ENCODE measurements around the gene CRTAC1. TPM values are rescaled to one million over a fixed set of nuclear protein-coding genes. Genes with fewer than 3 reads are reported as not detected.

The CRTAC1 gene
- total and polyA plus RNA-seq, 9 of the 15 experiments (the other 6 are each of a cell fraction or from before 2014, with no cell fraction given), result not detected

DNA sequence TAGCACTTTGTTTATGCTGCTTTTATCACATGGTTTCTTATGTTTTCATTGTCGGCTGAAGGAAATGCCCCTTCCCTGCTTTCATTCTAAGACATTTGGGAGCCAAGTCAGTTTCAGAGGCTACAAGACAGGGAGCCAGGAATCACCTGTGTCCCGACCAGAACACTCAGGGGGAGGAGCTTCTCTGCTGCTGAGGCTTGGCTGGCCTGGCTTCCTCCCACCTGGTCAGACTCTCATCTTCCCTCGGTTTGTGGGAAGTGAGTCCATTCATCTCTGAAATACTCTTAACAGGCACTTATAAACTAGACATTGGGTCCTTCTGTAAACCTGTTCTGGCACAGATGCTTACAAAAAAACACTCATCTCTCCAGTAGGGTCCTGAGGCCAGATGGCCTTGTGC is 200.4 kb downstream of the CRTAC1 start:
- Histone ChIP-seq H4K20me1 (replicated peaks; ENCODE audit: control insufficient read depth, insufficient read depth, low read length) (no peaks in the 10 kb centered on the region), H2AFZ (ENCODE audit: low read depth, low read length) (no peak overlapping the region), H3K9me3 (replicated peaks; ENCODE audit: control insufficient read depth, insufficient read depth, low read depth, low read length) (no peaks in the 10 kb centered on the region), H3K36me3 (ENCODE audit: control insufficient read depth, insufficient read depth, low read length) (no peaks in the 10 kb centered on the region), H3K79me2 (ENCODE audit: control insufficient read depth, insufficient read depth, low read length) (no peaks in the 10 kb centered on the region), H3K4me3 (no peak overlapping the region), H3K9ac (ENCODE audit: insufficient read depth in 1 of 2, low read depth in 2 of 2, low read length in 2 of 2) (no peak overlapping the region), H3K4me1 (replicated peaks in 1 of 2; ENCODE audit: control insufficient read depth in 2 of 2, insufficient read depth in 2 of 2, low read length in 2 of 2) (no peaks in the 10 kb centered on the region; a peak in 1 of 5 replicates), H3K27me3 (ENCODE audit: control insufficient read depth in 2 of 2, insufficient read depth in 2 of 2, low read length in 2 of 2) (peaks cover 0 to 27% of the 10 kb centered on the region in 2 experiments; a peak in 3 of 5 replicates), H3K9me1 (ENCODE audit: control insufficient read depth, insufficient read depth, low read length) (no peaks in the 10 kb centered on the region), H3K27ac (ENCODE audit: extremely low read depth, low read depth, low read length) (no peak overlapping the region), H3K4me2 (ENCODE audit: insufficient read depth, low read length) (no peak overlapping the region)
- in situ Hi-C loops (cut with MboI), result no loop called here
- DNase-seq (ENCODE audit: extremely low read depth in 1 of 4, low spot score in 3 of 4) (no peak), FAIRE-seq (no peak), ATAC-seq (no peak)
- ChIA-PET POLR2A (interaction anchor here (1.1 kb wide), 1 partner anchor 48 kb away, joined by 3 read pairs; no protein-coding TSS in a partner anchor), CTCF (ENCODE audit: low intra/inter-chr PET ratio) (no interaction called here)
- 5% methylated on average over 3 of the region's 3 CpGs for WGBS (ENCODE audit: insufficient coverage, low coverage, missing lambda C conversion rate)
- intact Hi-C loops (cut with micrococcal nuclease), result no loop called here
- no TSS peak for BruUV-seq (replicated peaks)
- TF ChIP-seq FOXP1 (CRISPR knock-in tag; IDR thresholded peaks at IDR 0.05), result no peak

DNA sequence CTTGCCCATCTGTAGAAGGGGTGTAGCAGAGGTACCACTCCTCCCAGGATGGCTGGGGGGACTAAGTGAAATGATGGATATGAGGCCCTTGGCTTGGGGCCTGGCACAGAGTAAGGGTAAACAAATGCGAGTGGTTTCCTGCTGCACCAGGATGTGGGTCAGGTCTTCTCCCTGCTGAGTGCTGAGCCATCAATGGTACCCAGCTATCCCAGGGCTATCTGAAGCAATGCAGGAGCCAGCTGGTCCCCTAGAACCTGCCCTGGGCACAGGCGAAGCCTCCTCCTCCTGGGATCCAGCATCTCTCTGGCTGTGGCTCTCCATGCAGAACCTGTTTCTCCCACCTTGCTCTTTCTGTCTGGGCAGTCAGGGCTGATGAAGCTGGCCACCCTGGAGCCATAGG is 201.7 kb downstream of the CRTAC1 start:
- no peaks in the 10 kb centered on the region for H3K9me1 ChIP-seq (ENCODE audit: control insufficient read depth, insufficient read depth, low read length)
- no peak for TF ChIP-seq IFI16 (CRISPR knock-in tag; IDR thresholded peaks at IDR 0.05)
- TF ChIP-seq ZBTB17 (CRISPR knock-in tag; IDR thresholded peaks at IDR 0.05), result no peak
- TF ChIP-seq, protein P1, sequence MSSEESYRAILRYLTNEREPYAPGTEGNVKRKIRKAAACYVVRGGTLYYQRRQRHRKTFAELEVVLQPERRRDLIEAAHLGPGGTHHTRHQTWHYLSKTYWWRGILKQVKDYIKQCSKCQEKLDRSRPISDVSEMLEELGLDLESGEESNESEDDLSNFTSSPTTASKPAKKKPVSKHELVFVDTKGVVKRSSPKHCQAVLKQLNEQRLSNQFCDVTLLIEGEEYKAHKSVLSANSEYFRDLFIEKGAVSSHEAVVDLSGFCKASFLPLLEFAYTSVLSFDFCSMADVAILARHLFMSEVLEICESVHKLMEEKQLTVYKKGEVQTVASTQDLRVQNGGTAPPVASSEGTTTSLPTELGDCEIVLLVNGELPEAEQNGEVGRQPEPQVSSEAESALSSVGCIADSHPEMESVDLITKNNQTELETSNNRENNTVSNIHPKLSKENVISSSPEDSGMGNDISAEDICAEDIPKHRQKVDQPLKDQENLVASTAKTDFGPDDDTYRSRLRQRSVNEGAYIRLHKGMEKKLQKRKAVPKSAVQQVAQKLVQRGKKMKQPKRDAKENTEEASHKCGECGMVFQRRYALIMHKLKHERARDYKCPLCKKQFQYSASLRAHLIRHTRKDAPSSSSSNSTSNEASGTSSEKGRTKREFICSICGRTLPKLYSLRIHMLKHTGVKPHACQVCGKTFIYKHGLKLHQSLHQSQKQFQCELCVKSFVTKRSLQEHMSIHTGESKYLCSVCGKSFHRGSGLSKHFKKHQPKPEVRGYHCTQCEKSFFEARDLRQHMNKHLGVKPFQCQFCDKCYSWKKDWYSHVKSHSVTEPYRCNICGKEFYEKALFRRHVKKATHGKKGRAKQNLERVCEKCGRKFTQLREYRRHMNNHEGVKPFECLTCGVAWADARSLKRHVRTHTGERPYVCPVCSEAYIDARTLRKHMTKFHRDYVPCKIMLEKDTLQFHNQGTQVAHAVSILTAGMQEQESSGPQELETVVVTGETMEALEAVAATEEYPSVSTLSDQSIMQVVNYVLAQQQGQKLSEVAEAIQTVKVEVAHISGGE (CRISPR knock-in tag; IDR thresholded peaks at IDR 0.05), result no peak
- no peak for TF ChIP-seq ZFX (CRISPR knock-in tag; IDR thresholded peaks at IDR 0.05)
- ChIA-PET CTCF (ENCODE audit: low intra/inter-chr PET ratio) (interaction anchor here (0.8 kb wide), 1 partner anchor 38 kb away, joined by 3 read pairs; no protein-coding TSS in a partner anchor), POLR2A (no interaction called here)
- FAIRE-seq (no peak), ATAC-seq (no peak), DNase-seq (ENCODE audit: extremely low read depth in 1 of 4, low spot score in 3 of 4) (no peak)
- no peak overlapping the region for H2AFZ ChIP-seq (ENCODE audit: low read depth, low read length)
- no peaks in the 10 kb centered on the region for H3K79me2 ChIP-seq (ENCODE audit: control insufficient read depth, insufficient read depth, low read length)
- peaks cover 0 to 36% of the 10 kb centered on the region in 2 experiments; a peak in 3 of 5 replicates for H3K27me3 ChIP-seq (ENCODE audit: control insufficient read depth in 2 of 2, insufficient read depth in 2 of 2, low read length in 2 of 2)
- in situ Hi-C loops (cut with MboI) (no loop called here), intact Hi-C loops (cut with micrococcal nuclease) (no loop called here)
- WGBS (ENCODE audit: insufficient coverage, low coverage, missing lambda C conversion rate), result 0% methylated on average over 1 of the region's 2 CpGs
- no peak overlapping the region for H3K9ac ChIP-seq (ENCODE audit: insufficient read depth in 1 of 2, low read depth in 2 of 2, low read length in 2 of 2)
- H3K36me3 ChIP-seq (ENCODE audit: control insufficient read depth, insufficient read depth, low read length), result no peaks in the 10 kb centered on the region
- no peak overlapping the region for H3K4me3 ChIP-seq
- peaks cover 0 to 5% of the 10 kb centered on the region in 2 experiments; a peak in 2 of 5 replicates for H3K4me1 ChIP-seq (replicated peaks in 1 of 2; ENCODE audit: control insufficient read depth in 2 of 2, insufficient read depth in 2 of 2, low read length in 2 of 2)
- H3K9me3 ChIP-seq (replicated peaks; ENCODE audit: control insufficient read depth, insufficient read depth, low read depth, low read length), result no peaks in the 10 kb centered on the region
- no peaks in the 10 kb centered on the region for H4K20me1 ChIP-seq (replicated peaks; ENCODE audit: control insufficient read depth, insufficient read depth, low read length)
- no peak overlapping the region for H3K4me2 ChIP-seq (ENCODE audit: insufficient read depth, low read length)
- H3K27ac ChIP-seq (ENCODE audit: extremely low read depth, low read depth, low read length), result no peak overlapping the region
- no TSS peak for BruUV-seq (replicated peaks)
